ENCODE measurements around the gene BCL2L12.
"Not testable (repeated sequence)": the region's sequence is repeated elsewhere in the genome, so short reads cannot be mapped to it uniquely, and the experiment has no call there.

Gene BCL2L12

DNA sequence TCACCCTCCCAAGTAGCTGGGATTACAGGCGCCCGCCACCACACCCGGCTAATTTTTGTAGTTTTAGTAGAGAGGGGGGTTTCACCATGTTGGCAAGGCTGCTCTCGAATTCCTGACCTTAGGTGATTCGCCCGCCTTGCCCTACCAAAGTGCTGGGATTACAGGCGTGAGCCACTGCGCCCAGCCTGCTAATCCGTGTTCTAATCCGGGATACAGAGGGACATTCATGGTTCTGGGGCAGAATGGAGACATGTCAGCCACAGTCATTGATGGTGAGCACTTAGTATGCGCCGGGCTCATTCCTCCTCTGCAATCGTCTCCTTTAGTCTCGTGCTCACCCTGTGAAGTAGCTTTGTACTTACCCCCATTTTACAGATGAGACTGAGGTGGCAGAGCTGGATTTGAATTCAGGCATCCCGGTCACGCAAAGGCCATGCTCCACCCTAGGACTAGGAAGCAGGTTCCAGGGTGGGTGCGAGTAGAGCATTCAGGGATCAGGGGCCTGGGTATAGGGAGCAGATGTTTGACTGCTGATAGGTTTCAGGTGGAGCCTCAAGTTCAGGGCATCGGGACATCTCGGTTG is 34.0 kb upstream of the BCL2L12 start:
- Histone ChIP-seq H3K27ac (no peak overlapping the region), H3K36me3 (ENCODE audit: insufficient read depth, low read length) (peaks cover 5% of the 10 kb centered on the region; the same call in 1 of the 2 replicates), H3K4me3 (no peak overlapping the region), H3K9me3 (ENCODE audit: low read depth, low read length) (no peaks in the 10 kb centered on the region), H3K9ac (ENCODE audit: insufficient read length) (no peak overlapping the region)
- TF ChIP-seq POLR2AphosphoS5 (IDR thresholded peaks at IDR 0.05; ENCODE audit: borderline replicate concordance, low read depth, low read length) (no peak), EZH2 (IDR thresholded peaks at IDR 0.05) (no peak), FOXP2 (optimal IDR thresholded peaks at IDR 0.05; ENCODE audit: control extremely low read depth, extremely low read length, insufficient read depth) (no peak)
- DNase-seq (ENCODE audit: low read depth, low spot score) = no peak

DNA sequence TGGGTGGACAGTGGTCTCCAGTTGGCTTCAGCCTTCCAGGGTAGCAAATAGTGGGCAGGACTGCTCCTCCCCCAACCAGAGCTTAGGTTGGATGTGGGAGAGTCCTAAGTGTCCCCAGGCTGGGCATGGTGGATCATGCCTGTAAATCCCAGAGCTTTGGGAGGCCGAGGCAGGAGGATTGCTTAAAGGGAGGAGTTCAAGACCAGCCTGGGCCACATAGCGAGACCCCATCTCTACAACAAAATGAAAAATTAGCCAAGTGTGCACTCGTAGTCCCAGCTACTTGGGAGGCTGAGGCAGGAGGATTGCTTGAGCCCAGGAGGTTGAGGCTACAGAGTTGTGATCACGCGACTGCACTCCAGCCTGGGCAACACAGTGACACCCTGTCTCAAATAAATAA is 33.2 kb upstream of the BCL2L12 start:
- Histone ChIP-seq H3K9ac (ENCODE audit: insufficient read length) (no peak overlapping the region), H3K36me3 (ENCODE audit: insufficient read depth, low read length) (no peaks in the 10 kb centered on the region), H3K4me3 (no peak overlapping the region), H3K9me3 (ENCODE audit: low read depth, low read length) (no peaks in the 10 kb centered on the region), H3K27ac (no peak overlapping the region)
- TF ChIP-seq FOXP2 (optimal IDR thresholded peaks at IDR 0.05; ENCODE audit: control extremely low read depth, extremely low read length, insufficient read depth) (no peak), POLR2AphosphoS5 (IDR thresholded peaks at IDR 0.05; ENCODE audit: borderline replicate concordance, low read depth, low read length) (no peak)
- DNase-seq (ENCODE audit: low read depth, low spot score) = no peak

DNA sequence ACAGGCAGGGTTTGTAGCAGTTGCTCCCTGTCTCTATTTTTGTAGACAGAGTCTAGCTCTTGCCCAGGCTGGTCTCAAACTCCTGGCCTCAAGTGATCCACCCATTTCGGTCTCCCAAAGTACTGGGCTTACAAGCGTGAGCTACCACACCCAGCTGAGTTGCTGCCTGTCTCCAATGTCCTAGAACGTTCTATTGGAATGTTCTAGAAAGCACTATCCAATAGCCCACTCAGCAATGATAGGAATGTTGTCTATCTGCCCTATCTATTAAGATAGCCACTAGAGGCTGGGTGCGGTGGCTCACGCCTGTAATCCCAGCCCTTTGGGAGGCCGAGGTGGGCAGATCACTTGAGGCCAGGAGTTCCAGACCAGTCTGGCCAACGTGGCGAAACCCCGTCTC is 32.5 kb upstream of the BCL2L12 start:
- H3K36me3 ChIP-seq (ENCODE audit: insufficient read depth, low read length); DNase-seq (ENCODE audit: low read depth, low spot score); H3K9ac ChIP-seq (ENCODE audit: insufficient read length); H3K4me3 ChIP-seq; H3K9me3 ChIP-seq (ENCODE audit: low read depth, low read length): not testable (repeated sequence)
- peak overlapping the region; percentile 31; the same call in 1 of the 2 replicates for H3K27ac ChIP-seq

- Histone ChIP-seq H3K36me3 (ENCODE audit: insufficient read depth, low read length) (no peaks in the 10 kb centered on the region), H3K27ac (peak overlapping the region; percentile 5; the same call in 1 of the 2 replicates), H3K4me3 (no peak overlapping the region), H3K9me3 (ENCODE audit: low read depth, low read length) (no peaks in the 10 kb centered on the region), H3K9ac (ENCODE audit: insufficient read length) (no peak overlapping the region)
- no peak for DNase-seq (ENCODE audit: low read depth, low spot score)
- TF ChIP-seq POLR2AphosphoS5 (IDR thresholded peaks at IDR 0.05; ENCODE audit: borderline replicate concordance, low read depth, low read length) (no peak; the same call in 1 of the 2 replicates), FOXP2 (optimal IDR thresholded peaks at IDR 0.05; ENCODE audit: control extremely low read depth, extremely low read length, insufficient read depth) (no peak), EZH2 (IDR thresholded peaks at IDR 0.05) (no peak)
Observed at GRCh38 chr19:49635530-49636232, 30.1 kb upstream of the BCL2L12 start.

GRCh38 chr19:49636233-49636932 is 29.4 kb upstream of the BCL2L12 start:
- no peaks in the 10 kb centered on the region for H3K9me3 ChIP-seq (ENCODE audit: low read depth, low read length)
- no peak overlapping the region for H3K4me3 ChIP-seq
- H3K27ac ChIP-seq = no peak overlapping the region; the same call in 1 of the 2 replicates
- TF ChIP-seq POLR2AphosphoS5 (IDR thresholded peaks at IDR 0.05; ENCODE audit: borderline replicate concordance, low read depth, low read length) = no peak
- no peak for TF ChIP-seq FOXP2 (optimal IDR thresholded peaks at IDR 0.05; ENCODE audit: control extremely low read depth, extremely low read length, insufficient read depth)
- TF ChIP-seq EZH2 (IDR thresholded peaks at IDR 0.05) = no peak
- no peak for DNase-seq (ENCODE audit: low read depth, low spot score)
- no peaks in the 10 kb centered on the region for H3K36me3 ChIP-seq (ENCODE audit: insufficient read depth, low read length)
- no peak overlapping the region for H3K9ac ChIP-seq (ENCODE audit: insufficient read length)

GRCh38 chr19:49637821-49638738 is 27.7 kb upstream of the BCL2L12 start:
- Histone ChIP-seq H3K9ac (ENCODE audit: insufficient read length) (peak overlapping the region; percentile 52), H3K9me3 (ENCODE audit: low read depth, low read length) (no peaks in the 10 kb centered on the region), H3K27ac (peak overlapping the region; percentile 84), H3K4me3 (peak overlapping the region; percentile 73), H3K36me3 (ENCODE audit: insufficient read depth, low read length) (no peaks in the 10 kb centered on the region)
- 0 out of 2 replicates have a peak, but pooled peaks have one; percentile 35 for TF ChIP-seq POLR2AphosphoS5 (IDR thresholded peaks at IDR 0.05; ENCODE audit: borderline replicate concordance, low read depth, low read length)
- TF ChIP-seq FOXP2 (optimal IDR thresholded peaks at IDR 0.05; ENCODE audit: control extremely low read depth, extremely low read length, insufficient read depth) = no peak
- DNase-seq (ENCODE audit: low read depth, low spot score) = no peak

DNA sequence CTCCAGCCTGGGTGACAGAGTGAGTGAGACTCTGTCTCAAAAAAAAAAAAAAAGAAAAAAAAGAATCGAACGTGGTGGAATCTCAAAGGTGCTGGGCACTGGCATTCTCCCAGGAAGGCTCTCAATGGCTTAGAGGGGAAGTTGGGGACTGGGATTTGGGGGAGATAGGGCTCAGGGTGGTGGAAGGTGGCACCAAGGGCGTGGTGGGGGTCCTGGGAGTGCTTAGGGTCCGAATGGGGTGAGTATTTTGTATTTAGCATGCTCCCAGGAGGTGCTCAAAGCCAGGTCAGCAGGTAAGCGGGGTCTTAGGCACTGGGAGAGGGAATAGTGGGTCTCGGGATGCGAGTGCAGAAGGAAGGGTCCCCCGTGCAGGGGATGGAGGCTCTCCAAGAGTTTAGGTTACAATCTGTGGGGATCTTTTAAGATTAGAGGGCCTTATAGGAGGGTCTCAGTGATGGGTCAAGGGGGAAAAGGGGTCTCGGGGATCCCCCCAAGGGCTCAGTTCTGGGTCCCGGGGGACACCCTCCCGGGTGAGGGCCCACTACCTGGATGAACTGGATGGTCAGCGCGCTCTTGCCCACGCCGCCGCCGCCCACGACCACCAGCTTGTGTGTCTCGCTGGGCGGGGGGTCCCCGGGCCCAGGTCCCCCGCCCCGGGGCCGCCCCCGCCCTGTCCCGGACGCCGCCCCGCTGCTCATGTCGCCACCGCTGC is 26.2 kb upstream of the BCL2L12 start:
- peak overlapping the region; percentile 84 for H3K27ac ChIP-seq
- TF ChIP-seq EZH2 (IDR thresholded peaks at IDR 0.05) (no peak), POLR2AphosphoS5 (IDR thresholded peaks at IDR 0.05; ENCODE audit: borderline replicate concordance, low read depth, low read length) (no peak), FOXP2 (optimal IDR thresholded peaks at IDR 0.05; ENCODE audit: control extremely low read depth, extremely low read length, insufficient read depth) (no peak)
- H3K9me3 ChIP-seq (ENCODE audit: low read depth, low read length) = no peaks in the 10 kb centered on the region
- H3K36me3 ChIP-seq (ENCODE audit: insufficient read depth, low read length) = no peaks in the 10 kb centered on the region
- no peak for DNase-seq (ENCODE audit: low read depth, low spot score)
- peak overlapping the region; percentile 64 for H3K9ac ChIP-seq (ENCODE audit: insufficient read length)
- H3K4me3 ChIP-seq = peak overlapping the region; percentile 79

Measured in SK-N-MC (cell line).